Measurements from ENCODE around the gene TET3. TPM values are rescaled to one million over a fixed set of nuclear protein-coding genes. Genes with fewer than 3 reads are reported as not detected.
"Not testable (repeated sequence)": the region's sequence is repeated elsewhere in the genome, so short reads cannot be mapped to it uniquely, and the experiment has no call there.

The TET3 gene
- total RNA-seq = 10 to 100 TPM; 12.7 to 13.7 TPM

DNA sequence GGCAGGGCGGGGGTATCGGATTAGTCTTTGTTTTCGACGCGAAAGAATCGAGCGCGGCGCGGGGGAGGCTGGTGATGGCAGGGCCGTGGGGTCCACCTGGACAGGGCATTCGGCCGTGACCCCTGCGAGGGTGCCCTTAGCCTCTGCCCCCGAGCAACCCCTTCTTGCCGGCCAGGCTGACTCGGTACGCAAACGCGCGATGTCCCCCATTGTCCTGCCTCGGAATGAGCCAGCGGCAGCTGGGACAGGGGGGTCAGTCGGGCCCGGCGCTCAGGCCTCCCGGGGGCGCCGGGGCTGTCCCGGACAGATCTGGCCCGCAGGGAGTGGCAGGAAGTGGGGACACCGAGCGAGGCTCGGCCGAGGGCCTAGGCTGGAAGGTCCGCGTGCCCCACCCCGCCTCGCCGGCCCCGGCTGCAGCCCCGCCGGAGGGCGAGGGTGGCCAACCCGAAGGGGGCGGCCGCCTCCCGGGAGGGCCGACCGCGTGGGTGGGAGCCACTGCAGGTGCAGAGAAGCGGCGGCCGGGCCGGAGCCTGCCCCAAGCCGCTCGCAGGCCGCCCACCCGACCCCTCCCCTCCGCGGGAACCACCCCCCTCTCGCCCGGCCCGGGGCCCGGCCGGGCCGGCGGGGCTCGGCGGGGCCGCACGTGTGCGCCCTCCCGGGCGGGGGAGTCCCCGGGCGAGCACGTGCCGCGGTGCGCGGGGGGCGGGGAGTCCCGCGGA lies at the start of gene TET3:
TET3 (plus strand) TSS at position 708 of the 719 bp plus-strand sequence. CDS start 1,494 bp downstream, outside the sequence.
- H3K4me3 Mint-ChIP-seq = peak within 1 kb of the TSS; percentile 74
- peak; percentile 68 for DNase-seq
- peak; percentile 12 for ATAC-seq
- H3K27me3 Mint-ChIP-seq = peaks cover 23% of the 10 kb centered on the region
- CTCF ChIA-PET = interaction anchor here (1.3 kb wide), 1 partner anchor 63 kb away, joined by 3 read pairs; no protein-coding TSS in a partner anchor
- peak within 1 kb of the TSS; percentile 82 for H3K27ac Mint-ChIP-seq
- H3K9me3 Mint-ChIP-seq (ENCODE audit: low read depth) = no peaks in the 10 kb centered on the region
- H3K36me3 Mint-ChIP-seq = peaks cover 14% of the 10 kb centered on the region
- H3K4me1 Mint-ChIP-seq = peaks cover 61% of the 10 kb centered on the region

DNA sequence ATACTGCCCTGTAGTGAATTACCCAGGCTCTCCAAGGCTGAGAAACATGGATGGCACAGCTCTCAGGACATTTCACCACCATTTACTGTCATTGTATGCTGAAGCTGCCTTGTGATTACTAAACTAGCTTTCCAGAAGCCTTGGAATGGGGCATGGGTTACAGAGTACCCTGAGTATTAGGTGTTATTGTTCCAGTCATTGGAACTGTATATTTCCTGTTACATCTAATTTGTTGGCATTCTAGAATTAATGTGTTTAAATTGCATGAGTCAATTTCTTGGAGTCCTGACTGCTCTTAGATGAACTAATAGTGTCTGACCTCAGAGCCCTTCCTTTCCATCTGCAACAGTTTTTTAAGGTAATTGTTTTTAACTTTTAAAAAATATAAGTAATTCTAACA lies 49.1 kb upstream of the TET3 start:
- H3K4me3 Mint-ChIP-seq = no peak overlapping the region
- peaks cover 66% of the 10 kb centered on the region for H3K4me1 Mint-ChIP-seq
- H3K36me3 Mint-ChIP-seq = peaks cover 34% of the 10 kb centered on the region

DNA sequence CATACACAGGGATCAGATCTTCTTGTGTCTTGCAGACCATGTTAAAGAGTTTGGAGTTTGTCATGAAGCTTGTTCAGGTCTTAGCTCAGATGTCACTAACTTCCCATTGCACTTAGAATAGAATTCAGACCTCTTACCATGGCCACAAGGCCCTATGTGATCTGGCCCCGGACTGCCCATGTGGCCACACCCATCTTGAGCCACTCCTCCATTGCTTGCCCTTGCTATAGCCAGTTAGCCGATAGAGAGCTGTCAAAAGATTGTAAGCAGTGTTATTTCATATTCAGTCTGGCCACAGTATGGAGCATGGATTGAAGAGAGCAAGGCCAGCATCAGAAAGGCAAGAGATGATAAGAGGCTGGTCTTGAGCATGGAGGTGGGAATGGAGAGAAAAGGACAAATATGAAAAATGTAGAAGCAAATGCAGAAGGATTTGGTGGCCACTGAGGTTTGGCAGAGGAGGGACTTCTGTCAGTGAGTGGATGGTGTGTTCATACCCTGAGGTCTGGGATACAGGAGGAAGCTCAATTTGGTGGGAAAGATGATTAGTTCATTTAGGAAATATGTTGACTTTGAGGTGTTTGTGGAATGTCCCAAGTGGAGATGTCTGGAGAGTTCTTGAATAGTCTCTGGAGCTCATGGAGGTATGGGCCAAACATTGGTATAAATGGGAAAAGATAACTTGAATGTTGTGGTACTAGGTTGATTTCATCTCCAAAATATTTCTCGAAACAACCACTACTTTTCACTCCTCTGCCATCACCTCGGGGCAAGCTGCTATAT lies 47.4 kb upstream of the TET3 start:
- no peak for ATAC-seq
- no peaks in the 10 kb centered on the region for H3K9me3 Mint-ChIP-seq (ENCODE audit: low read depth)
- H3K36me3 Mint-ChIP-seq = peaks cover 36% of the 10 kb centered on the region
- H3K4me1 Mint-ChIP-seq = peaks cover 55% of the 10 kb centered on the region
- DNase-seq = no peak
- CTCF ChIA-PET = interaction anchor here (0.7 to 2.5 kb wide), 3 partner anchors 34 to 210 kb away, joined by 3 to 7 read pairs (median 6); partner anchors contain the start of gene BOLA3
- no peak overlapping the region for H3K27ac Mint-ChIP-seq
- no peak overlapping the region for H3K4me3 Mint-ChIP-seq
- H3K27me3 Mint-ChIP-seq = no peaks in the 10 kb centered on the region

More for the DNA sequence above, 49.1 kb upstream of the TET3 start:
- DNase-seq (no peak), ATAC-seq (no peak)
- H3K27ac Mint-ChIP-seq = no peak overlapping the region
- no peaks in the 10 kb centered on the region for H3K9me3 Mint-ChIP-seq (ENCODE audit: low read depth)
- no peaks in the 10 kb centered on the region for H3K27me3 Mint-ChIP-seq
- CTCF ChIA-PET = interaction anchor here (1.3 kb wide), 1 partner anchor 37 kb away, joined by 3 read pairs; no protein-coding TSS in a partner anchor

DNA sequence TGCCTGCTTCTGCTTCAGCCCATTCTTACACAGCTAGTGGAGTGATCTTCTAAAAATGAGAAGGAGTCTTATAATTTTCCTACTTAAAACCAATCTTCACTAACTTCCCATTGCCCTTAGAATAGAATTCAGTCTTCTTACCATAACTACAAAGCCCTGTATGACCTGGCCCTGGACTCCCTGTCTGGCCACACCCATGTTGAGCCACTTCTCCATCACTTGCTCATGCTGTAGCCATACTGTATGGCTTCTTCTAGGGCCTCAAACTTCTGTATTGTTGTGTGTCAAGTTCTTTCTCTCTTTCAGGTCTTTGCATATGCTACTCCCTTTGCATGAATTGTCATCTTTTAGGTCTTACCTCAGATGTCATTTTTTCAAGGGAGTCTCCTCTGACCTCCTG lies 46.8 kb upstream of the TET3 start:
- DNase-seq (no peak), ATAC-seq (no peak)
- H3K4me1 Mint-ChIP-seq = peaks cover 52% of the 10 kb centered on the region
- H3K36me3 Mint-ChIP-seq = peaks cover 36% of the 10 kb centered on the region
- H3K4me3 Mint-ChIP-seq = no peak overlapping the region
- no peaks in the 10 kb centered on the region for H3K9me3 Mint-ChIP-seq (ENCODE audit: low read depth)
- H3K27me3 Mint-ChIP-seq = no peaks in the 10 kb centered on the region
- CTCF ChIA-PET = interaction anchor here (1.4 to 2.5 kb wide), 3 partner anchors 111 to 213 kb away, joined by 3 to 7 read pairs (median 6); partner anchors contain the start of gene BOLA3
- no peak overlapping the region for H3K27ac Mint-ChIP-seq

DNA sequence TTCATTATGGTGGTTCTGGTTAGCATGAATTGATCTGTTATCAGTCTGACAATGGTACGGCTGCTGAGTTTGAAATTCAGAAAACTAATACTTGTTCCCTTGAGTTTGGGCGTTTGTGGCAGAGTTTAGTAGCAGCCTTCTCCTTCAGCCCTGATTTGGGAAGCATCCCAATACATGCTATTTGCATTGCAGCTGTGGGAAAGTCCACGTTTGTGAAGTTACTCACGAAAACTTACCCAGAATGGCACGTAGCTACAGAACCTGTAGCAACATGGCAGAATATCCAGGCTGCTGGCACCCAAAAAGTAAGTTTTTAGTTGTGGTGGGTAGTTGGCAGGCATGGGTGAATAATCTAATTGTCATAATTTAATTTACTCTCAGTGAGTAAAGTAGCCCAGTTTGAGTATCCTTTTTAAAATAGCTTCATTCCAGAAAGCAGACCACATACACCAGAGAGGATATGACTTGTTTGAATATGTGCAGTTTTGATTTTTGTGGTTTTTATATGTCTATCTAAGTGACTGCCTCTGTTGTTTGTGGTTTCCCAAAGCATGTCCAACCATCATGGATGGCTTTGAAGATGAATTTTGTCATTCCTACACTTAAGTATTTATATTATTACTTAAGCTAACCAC lies 45.9 kb upstream of the TET3 start:
- H3K27me3 Mint-ChIP-seq = no peaks in the 10 kb centered on the region
- H3K4me3 Mint-ChIP-seq = no peak overlapping the region
- peaks cover 35% of the 10 kb centered on the region for H3K36me3 Mint-ChIP-seq
- CTCF ChIA-PET = interaction anchor here (0.7 to 2.5 kb wide), 8 partner anchors 25 to 213 kb away, joined by 3 to 7 read pairs (median 3); partner anchors contain the start of gene BOLA3
- ATAC-seq (peak; percentile 61), DNase-seq (no peak)
- H3K9me3 Mint-ChIP-seq (ENCODE audit: low read depth) = no peaks in the 10 kb centered on the region
- H3K4me1 Mint-ChIP-seq = peaks cover 45% of the 10 kb centered on the region
- H3K27ac Mint-ChIP-seq = no peak overlapping the region

DNA sequence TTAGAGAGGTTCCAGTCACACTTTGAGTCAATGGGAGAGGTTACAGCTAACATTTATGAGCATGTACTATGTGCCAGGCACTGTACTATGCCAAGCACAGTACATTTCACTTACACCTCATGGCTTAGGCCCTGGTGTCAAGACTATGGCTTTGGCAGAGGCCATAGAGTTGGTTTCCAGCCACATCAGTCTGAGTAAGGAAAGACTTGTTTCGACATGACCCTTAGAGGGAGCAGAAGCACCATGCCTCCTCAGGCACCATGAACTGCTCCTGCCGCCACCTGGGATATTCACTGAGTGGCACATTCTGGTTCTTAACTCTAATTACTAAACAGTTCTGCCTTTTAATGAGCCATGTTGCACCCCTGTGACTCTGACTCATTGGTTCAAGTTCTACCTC lies 45.3 kb upstream of the TET3 start:
- H3K27ac Mint-ChIP-seq = no peak overlapping the region
- peaks cover 48% of the 10 kb centered on the region for H3K4me1 Mint-ChIP-seq
- peak; percentile 61 for ATAC-seq
- H3K36me3 Mint-ChIP-seq = peaks cover 36% of the 10 kb centered on the region
- no peaks in the 10 kb centered on the region for H3K27me3 Mint-ChIP-seq
- H3K9me3 Mint-ChIP-seq (ENCODE audit: low read depth) = no peaks in the 10 kb centered on the region
- H3K4me3 Mint-ChIP-seq = no peak overlapping the region
- DNase-seq = no peak
- CTCF ChIA-PET = interaction anchor here (0.6 to 2.5 kb wide), 9 partner anchors 24 to 212 kb away, joined by 3 to 7 read pairs (median 3); partner anchors contain the start of gene BOLA3

DNA sequence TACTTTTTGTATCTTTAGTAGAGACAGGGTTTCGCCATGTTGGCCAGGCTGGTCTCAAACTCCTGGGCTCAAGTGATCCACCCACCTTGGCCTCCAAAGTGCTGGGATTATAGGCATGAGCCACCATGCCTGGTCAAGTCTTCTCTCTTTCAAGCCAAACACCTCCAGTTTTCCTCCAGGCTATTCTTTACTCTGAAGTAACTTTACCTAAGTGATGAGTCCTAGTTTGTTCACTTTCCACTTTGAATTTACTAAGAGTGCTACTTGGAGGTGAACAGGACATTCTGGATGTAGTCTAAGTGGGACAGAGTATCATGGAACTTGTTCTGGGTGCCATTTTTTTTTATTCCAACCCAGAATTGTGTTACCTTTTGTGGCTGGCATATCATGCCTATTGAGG lies 44.6 kb upstream of the TET3 start:
- H3K36me3 Mint-ChIP-seq = peaks cover 42% of the 10 kb centered on the region

DNA sequence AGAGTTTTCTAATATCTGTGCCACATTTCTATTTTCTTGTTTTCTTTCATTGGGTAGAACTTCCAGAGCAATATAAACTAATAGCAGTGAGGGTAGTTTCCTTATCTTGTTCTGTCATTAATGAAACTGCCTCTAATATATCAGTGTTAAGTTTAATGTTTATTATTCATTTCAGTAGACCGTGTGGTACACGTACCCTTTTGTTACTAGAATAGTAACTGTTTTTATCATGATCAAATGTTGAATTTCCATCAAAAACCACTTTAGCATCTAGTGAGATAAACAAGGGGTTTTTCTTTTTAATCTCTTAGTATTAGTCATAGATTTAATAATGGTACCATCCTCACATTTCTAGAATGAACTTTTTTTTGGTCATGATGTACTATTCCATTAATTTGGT lies 42.0 kb upstream of the TET3 start:
- H3K27me3 Mint-ChIP-seq = no peaks in the 10 kb centered on the region
- H3K4me1 Mint-ChIP-seq = peaks cover 38% of the 10 kb centered on the region
- DNase-seq = no peak
- CTCF ChIA-PET = no interaction called here
- ATAC-seq = no peak
- no peak overlapping the region for H3K4me3 Mint-ChIP-seq
- H3K36me3 Mint-ChIP-seq = peaks cover 39% of the 10 kb centered on the region
- no peaks in the 10 kb centered on the region for H3K9me3 Mint-ChIP-seq (ENCODE audit: low read depth)
- H3K27ac Mint-ChIP-seq = no peak overlapping the region

More for the DNA sequence above, 44.6 kb upstream of the TET3 start:
- peaks cover 53% of the 10 kb centered on the region for H3K4me1 Mint-ChIP-seq
- H3K27me3 Mint-ChIP-seq; H3K27ac Mint-ChIP-seq; H3K4me3 Mint-ChIP-seq; DNase-seq; H3K9me3 Mint-ChIP-seq (ENCODE audit: low read depth); ATAC-seq: not testable (repeated sequence)
- CTCF ChIA-PET = interaction anchor here (1.6 to 2.5 kb wide), 2 partner anchors 32 to 113 kb away, joined by 3 to 7 read pairs; no protein-coding TSS in a partner anchor

DNA sequence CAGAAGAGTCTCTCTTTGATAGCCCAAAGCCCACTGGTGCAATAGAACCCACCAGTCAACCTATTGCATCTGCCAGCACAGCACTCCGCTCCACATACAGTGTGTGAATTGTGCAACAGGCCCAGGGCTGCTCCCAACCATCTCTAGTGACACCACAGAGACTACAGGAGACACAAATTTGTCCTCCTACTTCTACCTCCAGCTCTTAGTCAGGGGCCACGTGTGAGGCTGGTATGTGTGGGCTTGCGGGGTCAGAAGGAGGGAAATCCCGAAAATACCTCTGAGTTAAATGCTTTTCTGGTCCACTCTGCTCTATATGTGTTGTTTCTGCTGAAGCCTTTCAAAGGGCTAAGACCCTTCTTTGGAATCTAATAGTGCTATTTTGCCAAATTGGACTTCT lies 40.0 kb upstream of the TET3 start:
- Mint-ChIP-seq H3K9me3 (ENCODE audit: low read depth) (no peaks in the 10 kb centered on the region), H3K4me3 (no peak overlapping the region), H3K27ac (no peak overlapping the region), H3K36me3 (peaks cover 41% of the 10 kb centered on the region), H3K27me3 (no peaks in the 10 kb centered on the region), H3K4me1 (peaks cover 34% of the 10 kb centered on the region)
- ATAC-seq = no peak
- DNase-seq = no peak
- CTCF ChIA-PET = interaction anchor here (0.7 to 2.6 kb wide), 2 partner anchors 12 to 28 kb away, joined by 3 to 6 read pairs; no protein-coding TSS in a partner anchor

DNA sequence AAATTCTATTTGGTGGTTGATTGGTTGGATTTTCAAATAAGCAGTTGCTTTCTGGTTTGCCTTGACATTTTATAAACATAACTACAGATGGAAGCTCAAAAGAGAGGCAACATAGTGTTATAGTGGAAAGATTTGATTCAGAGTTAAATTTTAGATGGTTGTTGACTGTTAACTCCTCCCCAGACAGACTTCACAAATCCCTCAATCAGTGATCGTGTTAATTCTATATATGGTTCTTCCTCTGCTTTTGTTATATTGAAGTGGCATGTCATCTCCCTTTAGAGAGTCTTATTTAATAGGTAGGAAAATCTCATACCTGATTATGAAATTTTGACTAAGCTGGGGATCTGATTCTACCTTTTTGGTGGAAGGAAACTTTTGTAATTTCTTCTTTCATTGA lies 38.5 kb upstream of the TET3 start:
- CTCF ChIA-PET = no interaction called here

DNA sequence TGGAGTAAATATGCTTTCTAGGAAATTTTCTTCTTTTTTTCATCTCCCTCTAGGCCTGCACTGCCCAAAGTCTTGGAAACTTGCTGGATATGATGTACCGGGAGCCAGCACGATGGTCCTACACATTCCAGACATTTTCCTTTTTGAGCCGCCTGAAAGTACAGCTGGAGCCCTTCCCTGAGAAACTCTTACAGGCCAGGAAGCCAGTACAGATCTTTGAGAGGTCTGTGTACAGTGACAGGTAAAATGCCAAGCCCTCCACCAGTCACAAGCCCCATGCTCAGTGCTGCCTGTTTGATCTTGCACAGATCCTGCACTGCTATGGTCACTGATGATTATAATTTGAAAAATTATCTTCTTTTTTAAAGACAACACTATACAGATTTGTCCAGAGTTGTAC lies 38.0 kb upstream of the TET3 start:
- CTCF ChIA-PET = no interaction called here
- ATAC-seq (no peak), DNase-seq (no peak)
- Mint-ChIP-seq H3K27ac (no peak overlapping the region), H3K36me3 (peaks cover 50% of the 10 kb centered on the region), H3K4me3 (no peak overlapping the region), H3K4me1 (peaks cover 48% of the 10 kb centered on the region), H3K27me3 (no peaks in the 10 kb centered on the region), H3K9me3 (ENCODE audit: low read depth) (no peaks in the 10 kb centered on the region)

More for the DNA sequence above, 38.5 kb upstream of the TET3 start:
- Mint-ChIP-seq H3K4me3 (no peak overlapping the region), H3K36me3 (peaks cover 46% of the 10 kb centered on the region), H3K9me3 (ENCODE audit: low read depth) (no peaks in the 10 kb centered on the region), H3K4me1 (peaks cover 43% of the 10 kb centered on the region), H3K27ac (no peak overlapping the region), H3K27me3 (no peaks in the 10 kb centered on the region)
- DNase-seq = no peak
- ATAC-seq = no peak

DNA sequence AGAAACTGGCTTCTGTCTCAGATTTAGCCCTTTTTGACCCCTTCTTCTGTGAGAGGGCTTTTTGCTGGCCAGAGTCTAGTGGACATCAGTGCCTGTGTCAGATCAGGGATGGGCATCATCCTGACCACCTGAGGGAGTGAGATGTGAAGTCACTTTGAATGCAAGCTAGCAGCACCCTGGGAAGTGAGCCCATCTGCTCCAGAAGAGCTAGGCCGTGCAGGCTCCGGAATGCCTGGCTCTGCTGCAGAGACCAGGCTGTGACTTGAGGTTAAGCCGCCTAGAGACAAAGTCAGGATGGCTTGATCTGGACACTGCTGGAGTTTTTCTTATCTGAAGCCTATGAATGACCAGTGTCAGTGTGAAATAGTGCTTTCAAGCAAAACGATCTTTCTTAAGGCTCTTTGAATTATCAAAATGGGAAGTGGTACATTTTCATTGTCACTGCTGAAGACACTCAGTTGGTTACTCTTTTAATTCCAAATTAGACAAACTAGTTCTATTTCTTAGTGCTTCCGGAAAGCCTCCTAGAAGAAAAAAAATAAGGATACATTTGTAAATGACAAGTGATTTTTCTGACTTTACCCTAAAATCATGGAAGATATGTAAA lies 37.2 kb upstream of the TET3 start:
- no peaks in the 10 kb centered on the region for H3K27me3 Mint-ChIP-seq
- H3K36me3 Mint-ChIP-seq = peaks cover 58% of the 10 kb centered on the region

More for the DNA sequence above, 37.2 kb upstream of the TET3 start:
- no peak for DNase-seq
- no peak for ATAC-seq
- no peak overlapping the region for H3K4me3 Mint-ChIP-seq
- peaks cover 51% of the 10 kb centered on the region for H3K4me1 Mint-ChIP-seq
- H3K27ac Mint-ChIP-seq = no peak overlapping the region
- H3K9me3 Mint-ChIP-seq (ENCODE audit: low read depth) = no peaks in the 10 kb centered on the region
- CTCF ChIA-PET = interaction anchor here (1.0 kb wide), 1 partner anchor 24 kb away, joined by 3 read pairs; no protein-coding TSS in a partner anchor
